HepG2 (cell line): ENCODE results near the gene GGACT. TPM values are rescaled to one million over a fixed set of nuclear protein-coding genes. Genes with fewer than 3 reads are reported as not detected.

Source experiments
- ATAC-seq: fragments of 200-7000 bp; cut with Tn5 transposase; 3 replicates; pipeline ENCODE4 v1.9.1; 2020; ENCODE audit warnings: mild to moderate bottlenecking, moderate library complexity
- BruUV-seq: library from RNA; stranded (reverse); fragments of 400-500 nt; replicated peaks from 2 replicates; lab custom pipeline; 2021; lab: Mats Ljungman, UMichigan
- CTCF ChIA-PET: fragments of 300-600 bp; formaldehyde crosslinking; extraction: SDS; loops from one replicate; lab custom pipeline; 2021; ENCODE audit warnings: low total read pairs, inconsistent platforms, low intra/inter-chr PET ratio; lab: Yijun Ruan, JAX
- POLR2A ChIA-PET: fragments of 350-600 bp; sonication (Branson Sonifier 250); formaldehyde crosslinking; loops from one replicate; lab custom pipeline; 2020; ENCODE audit warnings: antibody characterized with exemption, inconsistent platforms; lab: Yijun Ruan, JAX
- DNase-seq: peaks from one replicate; pipeline ENCODE4 v3.0.0-alpha.2; 2015; ENCODE audit warnings: low spot score
- FAIRE-seq: peaks from 3 replicates; lab custom pipeline; 2011; peaks lifted over from hg19 to GRCh38; lab: Jason Lieb, UNC
- H2AFZ ChIP-seq: one replicate; pipeline ENCODE4 v1.6.1; 2011; ENCODE audit warnings: low read length, inconsistent platforms
- H3K27ac ChIP-seq: fragments of 300-600 bp; 3 replicates; pipeline ENCODE4 v1.8.0; 2011; ENCODE audit warnings: mixed run types, mild to moderate bottlenecking, mixed read lengths, low read length, inconsistent platforms; ENCODE audit not compliant: insufficient read depth; ENCODE audit errors: extremely low read length
- H3K27me3 ChIP-seq, 2 experiments: fragments of 200-600 bp in 1 of 2; 2 replicates in 1 of 2; 3 replicates in 1 of 2; pipeline versions ENCODE4 v1.6.0 to v1.8.0; 2011; ENCODE audit warnings: low read length in 2 of 2, mild to moderate bottlenecking in 2 of 2, moderate library complexity in 2 of 2, inconsistent platforms in 1 of 2; ENCODE audit not compliant: insufficient read depth in 2 of 2, control insufficient read depth in 1 of 2
- H3K36me3 ChIP-seq, 2 experiments: fragments of 200-600 bp in 1 of 2; replicated peaks in 1 of 2; 2 replicates in 1 of 2; 3 replicates in 1 of 2; pipeline versions ENCODE4 v1.5.1 to v1.8.0; 2011; ENCODE audit warnings: low read length in 2 of 2, inconsistent platforms in 1 of 2; ENCODE audit not compliant: insufficient read depth in 2 of 2, control insufficient read depth in 1 of 2
- H3K4me1 ChIP-seq: 2 replicates; pipeline ENCODE4 v1.5.1; 2012; ENCODE audit warnings: low read length, inconsistent platforms; ENCODE audit not compliant: insufficient read depth
- H3K4me2 ChIP-seq: 2 replicates; pipeline ENCODE4 v1.6.0; 2011; ENCODE audit warnings: low read depth, low read length, inconsistent platforms
- H3K4me3 ChIP-seq, 3 experiments: fragments of 200-600 bp in 1 of 3; sonication (generic), shearing (Covaris generic) in 1 of 3; replicated peaks in 1 of 3; 2 replicates each; pipeline ENCODE4 v1.5.1; 2011 to 2016; ENCODE audit warnings: low read length in 3 of 3, inconsistent platforms in 2 of 3, low read depth in 2 of 3, mild to moderate bottlenecking in 2 of 3, control low read depth in 1 of 3, mixed read lengths in 1 of 3; ENCODE audit not compliant: insufficient read depth in 1 of 3
- H3K79me2 ChIP-seq: one replicate; pipeline ENCODE4 v1.6.1; 2011; ENCODE audit warnings: low read length, inconsistent platforms; ENCODE audit not compliant: insufficient read depth
- H3K9ac ChIP-seq: 2 replicates; pipeline ENCODE4 v1.6.0; 2011; ENCODE audit warnings: mild to moderate bottlenecking, low read depth, low read length, inconsistent platforms; ENCODE audit not compliant: insufficient read depth
- H3K9me3 ChIP-seq: 2 replicates; pipeline ENCODE4 v1.5.1; 2012; ENCODE audit warnings: mild to moderate bottlenecking, low read length
- H4K20me1 ChIP-seq: 2 replicates; pipeline ENCODE4 v1.6.0; 2011; ENCODE audit warnings: inconsistent platforms, mild to moderate bottlenecking, low read length, moderate library complexity; ENCODE audit not compliant: insufficient read depth
- MED13 ChIP-seq: sonication (generic); formaldehyde crosslinking; IDR thresholded peaks from 2 replicates; pipeline ENCODE4 v1.5.0; 2020; ENCODE audit warnings: missing genetic modification reagents
- PRMT3 ChIP-seq: sonication (generic); formaldehyde crosslinking; IDR thresholded peaks from 2 replicates; pipeline ENCODE4 v1.8.1; 2022; ENCODE audit warnings: low read depth, mild to moderate bottlenecking, moderate library complexity, missing genetic modification reagents, borderline replicate concordance
- RAD21 ChIP-seq: fragments of 450-650 bp; formaldehyde crosslinking; IDR thresholded peaks from 2 replicates; pipeline ENCODE4 v1.5.0; 2020; ENCODE audit warnings: mild to moderate bottlenecking
- SP5 ChIP-seq: IDR thresholded peaks from 2 replicates; pipeline ENCODE4 v1.6.1; 2016; ENCODE audit warnings: low read depth, borderline replicate concordance
- TCF7 ChIP-seq: sonication (generic); IDR thresholded peaks from 2 replicates; pipeline ENCODE4 v1.6.1; 2016; ENCODE audit warnings: antibody characterized with exemption, low read depth
- ZNF234 ChIP-seq: sonication (generic); formaldehyde crosslinking; conservative IDR thresholded peaks from 2 replicates; pipeline ENCODE4 v1.5.1; 2020; ENCODE audit warnings: mild to moderate bottlenecking, missing genetic modification reagents
- ZNF33B ChIP-seq: sonication (generic); formaldehyde crosslinking; IDR thresholded peaks from 2 replicates; pipeline ENCODE4 v1.5.1; 2020; ENCODE audit warnings: mild to moderate bottlenecking, missing genetic modification reagents
- ZNF550 ChIP-seq: sonication (generic); formaldehyde crosslinking; IDR thresholded peaks from 2 replicates; pipeline ENCODE4 v1.4.0; 2020; ENCODE audit warnings: mild to moderate bottlenecking, missing genetic modification reagents, borderline replicate concordance
- ZNF557 ChIP-seq: sonication (generic); formaldehyde crosslinking; IDR thresholded peaks from 2 replicates; pipeline ENCODE4 v1.4.0; 2020; ENCODE audit warnings: missing genetic modification reagents
- ZNF883 ChIP-seq: sonication (generic); formaldehyde crosslinking; IDR thresholded peaks from 2 replicates; pipeline ENCODE4 v1.5.1; 2020; ENCODE audit warnings: mild to moderate bottlenecking, missing genetic modification reagents; ENCODE audit errors: not compliant biosample characterization
- WGBS: methylation state at CpG from one replicate; pipeline ENCODE4 v1.1.6; 2017; ENCODE audit warnings: low lambda C conversion rate; 5-methylcytosine and 5-hydroxymethylcytosine counted together
- in situ Hi-C: cut with HindIII; loops from 2 replicates; pipeline ENCODE4 v1.10.0; 2017; ENCODE audit warnings: low pct_unique_long_range_greater_than_20kb; ENCODE audit not compliant: extremely low pct_ligation_motif_present
- intact Hi-C: fragments of 100-400 bp; cut with micrococcal nuclease; formaldehyde crosslinking; loops from one replicate; pipeline ENCODE4 v1.10.0; 2022; ENCODE audit not compliant: unreplicated experiment
- polyA plus RNA-seq, 8 experiments: library from polyadenylated mRNA; depleted of rRNA in 3 of 8; stranded (reverse) in 7 of 8; unstranded in 1 of 8; fragments of >200 nt; fragmentation: Illumina TruSeq in 4 of 8; extraction: Trizol in 4 of 8; gene quantifications; 2 replicates each; pipeline versions ENCODE4 v1.2.1 to v1.2.3, GENCODE V29; 2011 to 2016; ENCODE audit warnings: low read depth in 4 of 8, missing spikeins in 1 of 8, mixed read lengths in 1 of 8; ENCODE audit not compliant: insufficient read depth in 1 of 8
- total RNA-seq, 5 experiments: library from RNA; depleted of rRNA; stranded (reverse); fragments of >200 nt; fragmentation: Illumina TruSeq; extraction: Trizol; gene quantifications; 2 replicates each; pipeline ENCODE4 v1.2.3, GENCODE V29; 2016; ENCODE audit warnings: low read depth in 1 of 5
- TF ChIP-seq, protein P1 (sequence below): sonication (generic); formaldehyde crosslinking; IDR thresholded peaks from 2 replicates; pipeline ENCODE4 v1.4.0; 2020; ENCODE audit warnings: mild to moderate bottlenecking, missing genetic modification reagents
- TF ChIP-seq, protein P2 (sequence below): sonication (generic); formaldehyde crosslinking; conservative IDR thresholded peaks from 2 replicates; pipeline ENCODE4 v1.4.0; 2020; ENCODE audit warnings: missing genetic modification reagents
- TF ChIP-seq, protein P3 (sequence below): sonication (generic); formaldehyde crosslinking; IDR thresholded peaks from 2 replicates; pipeline ENCODE4 v1.5.0; 2020; ENCODE audit warnings: missing genetic modification reagents
- TF ChIP-seq, protein P4 (sequence below): sonication (generic); formaldehyde crosslinking; conservative IDR thresholded peaks from 2 replicates; pipeline ENCODE4 v1.4.0; 2020; ENCODE audit warnings: missing genetic modification reagents

GGACT gene
- total and polyA plus RNA-seq, 2 of the 13 experiments (the other 11 are each of a cell fraction or from before 2014, with no cell fraction given), result 1.7 to 1.9 TPM

DNA sequence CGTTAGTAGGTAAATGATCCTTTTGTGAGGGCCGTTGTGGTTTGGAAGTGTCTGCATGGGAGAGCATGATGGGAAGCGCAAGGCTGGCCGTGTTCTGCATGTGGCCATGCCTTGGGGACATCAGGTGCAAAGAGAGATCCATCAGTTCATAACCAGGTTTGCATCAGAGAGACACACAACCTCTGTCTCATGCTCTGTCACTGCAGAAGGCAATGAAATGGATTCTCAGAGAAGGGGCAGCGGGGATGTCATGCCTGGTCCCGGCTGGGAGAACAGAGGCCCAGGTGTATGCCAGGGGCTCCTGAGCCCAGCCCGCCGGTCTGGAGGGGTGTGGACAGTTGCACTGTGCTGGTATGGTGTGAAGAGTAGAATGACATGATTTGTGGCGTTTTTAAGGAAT is 60.2 kb downstream of the GGACT start:
- H3K36me3 ChIP-seq, result peaks cover 7% of the 10 kb centered on the region in 2 experiments; a peak in 4 of 5 replicates
- H3K27ac ChIP-seq, result no peak overlapping the region
- H3K4me1 ChIP-seq, result peaks cover 47% of the 10 kb centered on the region
- no peaks in the 10 kb centered on the region for H4K20me1 ChIP-seq
- FAIRE-seq, result no peak
- CTCF ChIA-PET, result no interaction called here
- no peak for DNase-seq
- no peak overlapping the region for H3K4me3 ChIP-seq
- H3K9ac ChIP-seq, result no peak overlapping the region
- no peaks in the 10 kb centered on the region for H3K79me2 ChIP-seq
- TF ChIP-seq, protein P1, sequence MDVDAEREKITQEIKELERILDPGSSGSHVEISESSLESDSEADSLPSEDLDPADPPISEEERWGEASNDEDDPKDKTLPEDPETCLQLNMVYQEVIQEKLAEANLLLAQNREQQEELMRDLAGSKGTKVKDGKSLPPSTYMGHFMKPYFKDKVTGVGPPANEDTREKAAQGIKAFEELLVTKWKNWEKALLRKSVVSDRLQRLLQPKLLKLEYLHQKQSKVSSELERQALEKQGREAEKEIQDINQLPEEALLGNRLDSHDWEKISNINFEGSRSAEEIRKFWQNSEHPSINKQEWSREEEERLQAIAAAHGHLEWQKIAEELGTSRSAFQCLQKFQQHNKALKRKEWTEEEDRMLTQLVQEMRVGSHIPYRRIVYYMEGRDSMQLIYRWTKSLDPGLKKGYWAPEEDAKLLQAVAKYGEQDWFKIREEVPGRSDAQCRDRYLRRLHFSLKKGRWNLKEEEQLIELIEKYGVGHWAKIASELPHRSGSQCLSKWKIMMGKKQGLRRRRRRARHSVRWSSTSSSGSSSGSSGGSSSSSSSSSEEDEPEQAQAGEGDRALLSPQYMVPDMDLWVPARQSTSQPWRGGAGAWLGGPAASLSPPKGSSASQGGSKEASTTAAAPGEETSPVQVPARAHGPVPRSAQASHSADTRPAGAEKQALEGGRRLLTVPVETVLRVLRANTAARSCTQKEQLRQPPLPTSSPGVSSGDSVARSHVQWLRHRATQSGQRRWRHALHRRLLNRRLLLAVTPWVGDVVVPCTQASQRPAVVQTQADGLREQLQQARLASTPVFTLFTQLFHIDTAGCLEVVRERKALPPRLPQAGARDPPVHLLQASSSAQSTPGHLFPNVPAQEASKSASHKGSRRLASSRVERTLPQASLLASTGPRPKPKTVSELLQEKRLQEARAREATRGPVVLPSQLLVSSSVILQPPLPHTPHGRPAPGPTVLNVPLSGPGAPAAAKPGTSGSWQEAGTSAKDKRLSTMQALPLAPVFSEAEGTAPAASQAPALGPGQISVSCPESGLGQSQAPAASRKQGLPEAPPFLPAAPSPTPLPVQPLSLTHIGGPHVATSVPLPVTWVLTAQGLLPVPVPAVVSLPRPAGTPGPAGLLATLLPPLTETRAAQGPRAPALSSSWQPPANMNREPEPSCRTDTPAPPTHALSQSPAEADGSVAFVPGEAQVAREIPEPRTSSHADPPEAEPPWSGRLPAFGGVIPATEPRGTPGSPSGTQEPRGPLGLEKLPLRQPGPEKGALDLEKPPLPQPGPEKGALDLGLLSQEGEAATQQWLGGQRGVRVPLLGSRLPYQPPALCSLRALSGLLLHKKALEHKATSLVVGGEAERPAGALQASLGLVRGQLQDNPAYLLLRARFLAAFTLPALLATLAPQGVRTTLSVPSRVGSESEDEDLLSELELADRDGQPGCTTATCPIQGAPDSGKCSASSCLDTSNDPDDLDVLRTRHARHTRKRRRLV (CRISPR knock-in tag), result no peak
- TF ChIP-seq, protein P2, sequence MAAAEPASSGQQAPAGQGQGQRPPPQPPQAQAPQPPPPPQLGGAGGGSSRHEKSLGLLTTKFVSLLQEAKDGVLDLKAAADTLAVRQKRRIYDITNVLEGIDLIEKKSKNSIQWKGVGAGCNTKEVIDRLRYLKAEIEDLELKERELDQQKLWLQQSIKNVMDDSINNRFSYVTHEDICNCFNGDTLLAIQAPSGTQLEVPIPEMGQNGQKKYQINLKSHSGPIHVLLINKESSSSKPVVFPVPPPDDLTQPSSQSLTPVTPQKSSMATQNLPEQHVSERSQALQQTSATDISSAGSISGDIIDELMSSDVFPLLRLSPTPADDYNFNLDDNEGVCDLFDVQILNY, result no peak
- no peak for TF ChIP-seq MED13
- TF ChIP-seq TCF7, result no peak
- TF ChIP-seq, protein P3, sequence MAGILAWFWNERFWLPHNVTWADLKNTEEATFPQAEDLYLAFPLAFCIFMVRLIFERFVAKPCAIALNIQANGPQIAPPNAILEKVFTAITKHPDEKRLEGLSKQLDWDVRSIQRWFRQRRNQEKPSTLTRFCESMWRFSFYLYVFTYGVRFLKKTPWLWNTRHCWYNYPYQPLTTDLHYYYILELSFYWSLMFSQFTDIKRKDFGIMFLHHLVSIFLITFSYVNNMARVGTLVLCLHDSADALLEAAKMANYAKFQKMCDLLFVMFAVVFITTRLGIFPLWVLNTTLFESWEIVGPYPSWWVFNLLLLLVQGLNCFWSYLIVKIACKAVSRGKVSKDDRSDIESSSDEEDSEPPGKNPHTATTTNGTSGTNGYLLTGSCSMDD (CRISPR knock-in tag), result no peak
- no peak for TF ChIP-seq RAD21 (CRISPR knock-in tag)
- TF ChIP-seq PRMT3 (CRISPR knock-in tag), result no peak
- TF ChIP-seq ZNF550 (CRISPR knock-in tag), result no peak
- TF ChIP-seq ZNF234 (CRISPR knock-in tag), result no peak
- TF ChIP-seq, protein P4, sequence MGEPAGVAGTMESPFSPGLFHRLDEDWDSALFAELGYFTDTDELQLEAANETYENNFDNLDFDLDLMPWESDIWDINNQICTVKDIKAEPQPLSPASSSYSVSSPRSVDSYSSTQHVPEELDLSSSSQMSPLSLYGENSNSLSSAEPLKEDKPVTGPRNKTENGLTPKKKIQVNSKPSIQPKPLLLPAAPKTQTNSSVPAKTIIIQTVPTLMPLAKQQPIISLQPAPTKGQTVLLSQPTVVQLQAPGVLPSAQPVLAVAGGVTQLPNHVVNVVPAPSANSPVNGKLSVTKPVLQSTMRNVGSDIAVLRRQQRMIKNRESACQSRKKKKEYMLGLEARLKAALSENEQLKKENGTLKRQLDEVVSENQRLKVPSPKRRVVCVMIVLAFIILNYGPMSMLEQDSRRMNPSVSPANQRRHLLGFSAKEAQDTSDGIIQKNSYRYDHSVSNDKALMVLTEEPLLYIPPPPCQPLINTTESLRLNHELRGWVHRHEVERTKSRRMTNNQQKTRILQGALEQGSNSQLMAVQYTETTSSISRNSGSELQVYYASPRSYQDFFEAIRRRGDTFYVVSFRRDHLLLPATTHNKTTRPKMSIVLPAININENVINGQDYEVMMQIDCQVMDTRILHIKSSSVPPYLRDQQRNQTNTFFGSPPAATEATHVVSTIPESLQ (CRISPR knock-in tag), result no peak
- no peak for TF ChIP-seq ZNF883 (CRISPR knock-in tag)
- TF ChIP-seq ZNF33B (CRISPR knock-in tag), result no peak
- no peak for TF ChIP-seq ZNF557 (CRISPR knock-in tag)
- TF ChIP-seq SP5 (CRISPR knock-in tag), result no peak
- TF ChIP-seq, all 625 proteins: peak for 0
- no peak for ATAC-seq
- Histone ChIP-seq H2AFZ (no peak overlapping the region), H3K9me3 (no peaks in the 10 kb centered on the region), H3K27me3 (no peaks in the 10 kb centered on the region; a peak in 1 of 5 replicates), H3K4me2 (no peak overlapping the region)
- POLR2A ChIA-PET, result no interaction called here
- intact Hi-C loops (no loop called here), in situ Hi-C loops (loop anchor here (25.0 kb wide), 1 partner anchor 866 kb away; no protein-coding TSS in a partner anchor)
- BruUV-seq, result no TSS peak
- WGBS, result 96% methylated on average over 9 of the region's 9 CpGs
